Uterus (tissue), 2 donors: ENCODE measurements around the gene TAS1R3.

Experiments used
- CTCF ChIP-seq, 4 experiments: fragments of 200-600 bp in 2 of 4; fragments of 450-650 bp in 2 of 4; sonication (generic) in 2 of 4; IDR thresholded peaks; one replicate each; pipeline ENCODE4 v1.5.1; 2016 to 2019; ENCODE audit warnings: antibody characterized with exemption in 4 of 4, mild to moderate bottlenecking in 2 of 4, moderate library complexity in 1 of 4
- POLR2A ChIP-seq, 2 donors: fragments of 450-650 bp; IDR thresholded peaks; one replicate each; pipeline ENCODE4 v1.6.1; 2016; ENCODE audit warnings: antibody characterized with exemption in 2 of 2, mild to moderate bottlenecking in 1 of 2, moderate library complexity in 1 of 2

- TF ChIP-seq CTCF (IDR thresholded peaks at IDR 0.05) = no peak
- no peak for TF ChIP-seq POLR2A (IDR thresholded peaks at IDR 0.05)
Observed at GRCh38 chr1:1282998-1283397, 48.1 kb upstream of the TAS1R3 start.
